Subcutaneous adipose tissue (tissue), 4 donors: ENCODE data around the gene ZNF26. TPM values are rescaled to one million over a fixed set of nuclear protein-coding genes. Genes with fewer than 3 reads are reported as not detected.

Source experiments
- total RNA-seq, 4 donors: library from RNA; depleted of rRNA; stranded (reverse); fragments of >200 nt; gene quantifications; one replicate each; pipeline ENCODE4 v1.1.0, GENCODE V29; 2016
- TF ChIP-seq, protein P1 (sequence below): fragments of 450-650 bp; IDR thresholded peaks from one replicate; pipeline ENCODE4 v1.5.1; 2016; ENCODE audit warnings: low read depth, mild to moderate bottlenecking, control low read depth, antibody characterized with exemption, moderate library complexity

The ZNF26 gene
- total RNA-seq, 4 donors from 2014 or later, result 3.9 to 19.0 (median 13.8) TPM

DNA sequence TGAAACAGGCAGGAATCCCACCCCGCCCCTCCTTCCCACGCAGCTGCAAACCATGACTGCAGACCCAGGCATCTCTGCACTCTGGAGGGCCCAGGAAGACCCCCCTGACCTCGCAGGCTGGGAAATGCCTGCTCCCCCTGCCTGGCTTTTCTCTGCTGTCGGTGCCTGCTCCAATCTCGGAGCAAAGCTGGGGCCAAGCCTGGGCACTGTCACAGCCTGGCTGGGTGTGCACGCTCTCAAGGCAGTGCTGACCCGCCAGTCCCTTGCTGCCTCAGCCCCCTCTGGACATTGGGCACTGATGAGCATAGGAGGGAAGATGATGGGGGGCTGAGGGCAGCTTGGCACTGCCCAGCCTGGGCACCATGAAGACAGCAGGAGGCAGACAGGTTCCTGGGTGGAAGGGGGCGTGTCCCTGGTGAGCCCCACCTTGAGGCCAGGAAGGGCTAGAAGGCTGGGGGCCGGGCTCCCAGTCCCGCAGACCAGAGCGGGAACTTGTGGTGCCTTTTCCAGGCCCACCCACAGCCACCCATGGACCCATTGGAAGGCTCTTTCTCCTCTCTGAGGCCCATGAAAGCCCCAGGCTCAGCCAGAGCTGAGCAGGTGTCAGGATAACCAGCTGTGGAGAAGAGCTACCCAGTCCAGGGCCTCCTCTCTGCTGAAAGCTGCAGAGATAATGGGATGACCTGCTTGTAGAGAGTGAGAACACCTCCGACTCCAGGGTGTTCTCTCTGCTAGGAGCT is 19.3 kb upstream of the ZNF26 start:
- TF ChIP-seq, protein P1, sequence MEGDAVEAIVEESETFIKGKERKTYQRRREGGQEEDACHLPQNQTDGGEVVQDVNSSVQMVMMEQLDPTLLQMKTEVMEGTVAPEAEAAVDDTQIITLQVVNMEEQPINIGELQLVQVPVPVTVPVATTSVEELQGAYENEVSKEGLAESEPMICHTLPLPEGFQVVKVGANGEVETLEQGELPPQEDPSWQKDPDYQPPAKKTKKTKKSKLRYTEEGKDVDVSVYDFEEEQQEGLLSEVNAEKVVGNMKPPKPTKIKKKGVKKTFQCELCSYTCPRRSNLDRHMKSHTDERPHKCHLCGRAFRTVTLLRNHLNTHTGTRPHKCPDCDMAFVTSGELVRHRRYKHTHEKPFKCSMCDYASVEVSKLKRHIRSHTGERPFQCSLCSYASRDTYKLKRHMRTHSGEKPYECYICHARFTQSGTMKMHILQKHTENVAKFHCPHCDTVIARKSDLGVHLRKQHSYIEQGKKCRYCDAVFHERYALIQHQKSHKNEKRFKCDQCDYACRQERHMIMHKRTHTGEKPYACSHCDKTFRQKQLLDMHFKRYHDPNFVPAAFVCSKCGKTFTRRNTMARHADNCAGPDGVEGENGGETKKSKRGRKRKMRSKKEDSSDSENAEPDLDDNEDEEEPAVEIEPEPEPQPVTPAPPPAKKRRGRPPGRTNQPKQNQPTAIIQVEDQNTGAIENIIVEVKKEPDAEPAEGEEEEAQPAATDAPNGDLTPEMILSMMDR, result no peak

DNA sequence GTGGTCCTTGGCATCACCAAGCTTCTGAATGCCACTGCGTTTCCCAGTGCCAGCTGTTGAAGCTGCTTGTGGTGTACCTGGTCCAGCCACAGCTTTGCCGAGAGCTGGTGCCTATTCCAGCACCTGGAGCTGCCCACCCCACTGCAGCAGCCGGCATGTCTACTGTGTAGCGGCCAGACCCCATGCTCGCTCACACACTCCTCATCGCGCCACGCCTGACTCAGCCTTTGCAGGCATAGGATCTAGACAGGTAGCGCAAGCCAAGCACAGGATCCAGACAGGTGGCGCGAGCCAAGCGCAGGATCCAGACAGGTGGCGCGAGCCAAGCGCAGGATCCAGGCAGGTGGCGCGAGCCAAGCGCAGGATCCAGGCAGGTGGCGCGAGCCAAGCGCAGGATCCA is 18.4 kb upstream of the ZNF26 start:
- TF ChIP-seq, protein P1, result no peak

DNA sequence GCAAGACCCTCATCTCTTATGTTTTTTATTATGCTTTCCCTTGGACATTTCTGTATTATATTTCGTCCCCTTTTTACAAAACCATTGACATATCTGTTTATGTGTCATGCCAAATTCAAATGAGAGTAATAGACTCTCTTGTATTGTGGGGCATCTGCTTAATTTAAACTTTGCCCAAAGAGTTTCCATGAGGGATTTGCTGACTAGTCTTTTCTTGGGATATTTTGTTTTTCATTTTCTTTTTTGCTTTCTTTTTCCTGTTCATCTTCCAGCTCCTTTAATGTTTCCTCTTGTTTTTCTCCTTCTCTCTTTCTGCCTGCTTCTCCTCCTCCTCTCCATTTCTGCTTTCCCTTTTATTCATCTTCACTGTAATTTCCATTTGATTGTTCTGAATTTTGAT is 13.8 kb upstream of the ZNF26 start:
- TF ChIP-seq, protein P1, result no peak

DNA sequence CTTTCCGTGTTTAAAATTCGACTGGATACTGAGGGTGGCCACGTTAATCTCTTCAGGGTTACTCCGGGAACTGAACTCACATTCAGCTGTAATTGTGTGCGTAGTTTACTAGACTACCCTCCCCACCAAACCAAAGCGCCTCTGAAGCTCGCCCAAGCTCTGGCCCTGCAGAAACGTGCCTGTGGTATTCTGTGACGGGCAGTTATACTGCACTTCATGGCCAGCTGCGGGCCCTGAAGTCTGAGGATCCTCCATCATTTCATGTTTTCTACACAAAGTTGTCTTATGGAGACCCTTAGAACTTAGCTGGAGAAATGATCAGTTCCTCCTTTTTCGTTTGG is 688 bp downstream of the ZNF26 start:
- TF ChIP-seq, protein P1, result no peak

GRCh38 chr12:132998741-132999140 is 12.6 kb downstream of the ZNF26 start:
- TF ChIP-seq, protein P1, result no peak

GRCh38 chr12:133010657-133011297 is 24.6 kb downstream of the ZNF26 start:
- TF ChIP-seq, protein P1, result no peak

- TF ChIP-seq, protein P1, result no peak
These were observed 37.4 kb downstream of the ZNF26 start for GRCh38 chr12:133023566-133023965.
